Immature natural killer cell (primary cell): ENCODE measurements around the gene SLC39A5. TPM values are rescaled to one million over a fixed set of nuclear protein-coding genes. Genes with fewer than 3 reads are reported as not detected.
"Not testable (repeated sequence)": the region's sequence is repeated elsewhere in the genome, so short reads cannot be mapped to it uniquely, and the experiment has no call there.

Experiments
- DNase-seq, 3 donors: peaks; one replicate each; pipeline ENCODE4 v3.0.0; 2022; ENCODE audit warnings: mixed read lengths in 1 of 3
- H3K27ac Mint-ChIP-seq, 6 donors: one replicate each; pipeline ENCODE4 v1.8.0; 2020; ENCODE audit warnings: mixed read lengths in 6 of 6, mild to moderate bottlenecking in 5 of 6, inconsistent platforms in 4 of 6, moderate library complexity in 3 of 6
- H3K27me3 Mint-ChIP-seq, 3 donors: one replicate each; pipeline ENCODE4 v1.8.0; 2020 to 2021; ENCODE audit warnings: low read depth in 3 of 3, mild to moderate bottlenecking in 3 of 3, mixed read lengths in 3 of 3, moderate library complexity in 3 of 3, inconsistent platforms in 1 of 3
- H3K36me3 Mint-ChIP-seq, 3 donors: one replicate each; pipeline ENCODE4 v1.8.0; 2020; ENCODE audit warnings: mixed read lengths in 3 of 3, inconsistent platforms in 2 of 3, mild to moderate bottlenecking in 2 of 3
- H3K4me1 Mint-ChIP-seq, 2 donors: one replicate each; pipeline ENCODE4 v1.8.0; 2020; ENCODE audit warnings: inconsistent platforms in 2 of 2, mild to moderate bottlenecking in 2 of 2, mixed read lengths in 2 of 2, moderate library complexity in 1 of 2
- H3K4me3 Mint-ChIP-seq, 5 donors: one replicate each; pipeline ENCODE4 v1.8.0; 2020; ENCODE audit warnings: mild to moderate bottlenecking in 5 of 5, mixed read lengths in 5 of 5, inconsistent platforms in 3 of 5, moderate library complexity in 3 of 5
- H3K9me3 Mint-ChIP-seq, 6 donors: one replicate each; pipeline ENCODE4 v1.8.0; 2020; ENCODE audit warnings: mild to moderate bottlenecking in 6 of 6, mixed read lengths in 6 of 6, inconsistent platforms in 4 of 6, moderate library complexity in 3 of 6
- polyA plus RNA-seq, 3 donors: library from polyadenylated mRNA; unstranded; fragments of 300-500 nt; fragmentation: Illumina TruSeq; gene quantifications; one replicate each; pipeline ENCODE4 v1.2.3, GENCODE V29; 2021

Gene SLC39A5
- polyA plus RNA-seq, 3 donors from 2014 or later, result not detected

GRCh38 chr12:56282030-56282429, 52.2 kb downstream of the SLC39A5 start:
- Mint-ChIP-seq H3K9me3 (no peaks in the 10 kb centered on the region), H3K4me3 (no peak overlapping the region), H3K27ac (peak overlapping the region in 2 of 6 donors; percentile 3 to 49), H3K4me1 (peaks cover 4 to 6% of the 10 kb centered on the region in 2 donors), H3K36me3 (peaks cover 17 to 35% (median 23%) of the 10 kb centered on the region in 3 donors), H3K27me3 (peaks cover 0 to 4% (median 2%) of the 10 kb centered on the region in 3 donors)
- no peak for DNase-seq

GRCh38 chr12:56282579-56282978, 52.7 kb downstream of the SLC39A5 start:
- Mint-ChIP-seq H3K36me3 (peaks cover 17 to 35% (median 23%) of the 10 kb centered on the region in 3 donors), H3K27ac (peak overlapping the region in 1 of 6 donors; percentile 3)

GRCh38 chr12:56284263-56284662, 54.4 kb downstream of the SLC39A5 start:
- H3K36me3 Mint-ChIP-seq, result peaks cover 14 to 31% (median 19%) of the 10 kb centered on the region in 3 donors
- not testable (repeated sequence) for H3K4me3 Mint-ChIP-seq, H3K4me1 Mint-ChIP-seq, H3K27ac Mint-ChIP-seq, H3K9me3 Mint-ChIP-seq, DNase-seq, H3K27me3 Mint-ChIP-seq

More at GRCh38 chr12:56282579-56282978, 52.7 kb downstream of the SLC39A5 start:
- Mint-ChIP-seq H3K27me3 (peaks cover 0 to 4% (median 2%) of the 10 kb centered on the region in 3 donors), H3K4me1 (peaks cover 4 to 7% of the 10 kb centered on the region in 2 donors), H3K9me3 (no peaks in the 10 kb centered on the region), H3K4me3 (no peak overlapping the region)
- DNase-seq, result no peak

- Mint-ChIP-seq H3K27me3 (peaks cover 2 to 5% (median 3%) of the 10 kb centered on the region in 3 donors), H3K4me3 (no peak overlapping the region), H3K4me1 (peaks cover 6 to 16% of the 10 kb centered on the region in 2 donors), H3K36me3 (peaks cover 14 to 32% (median 14%) of the 10 kb centered on the region in 3 donors), H3K9me3 (no peaks in the 10 kb centered on the region), H3K27ac (peak overlapping the region in 1 of 6 donors; percentile 30)
- no peak for DNase-seq
Measured at GRCh38 chr12:56286044-56286830, 56.4 kb downstream of the SLC39A5 start.

Other genes starting within 250 kb of the SLC39A5 start
- gene SUOX, start 232.8 kb upstream of the SLC39A5 start, polyA plus RNA-seq, result 1 to 10 TPM; 3.5 to 5.9 (median 5.9) TPM
- 1 to 10 TPM in 1 of 3 donors, not detected in 2; 1.0 TPM for gene IKZF4, start 209.0 kb upstream of the SLC39A5 start, polyA plus RNA-seq
- gene RPS26, start 188.1 kb upstream of the SLC39A5 start, polyA plus RNA-seq, result 100 to 1,000 TPM; 294 to 705 (median 698) TPM
- not detected for gene ERBB3, start 149.9 kb upstream of the SLC39A5 start, polyA plus RNA-seq
- gene PA2G4, start 125.5 kb upstream of the SLC39A5 start, polyA plus RNA-seq, result 100 to 1,000 TPM; 192 to 222 (median 214) TPM
- 1,000 to 10,000 TPM; 2,591 to 7,233 (median 3,803) TPM for gene RPL41, start 113.4 kb upstream of the SLC39A5 start, polyA plus RNA-seq
- gene ZC3H10, start 111.8 kb upstream of the SLC39A5 start, polyA plus RNA-seq, result 1 to 10 TPM in 2 of 3 donors, under 1 TPM in 1; 0.86 to 4.2 (median 1.3) TPM
- 100 to 1,000 TPM; 217 to 502 (median 273) TPM for gene ESYT1, start 101.8 kb upstream of the SLC39A5 start, polyA plus RNA-seq
- 10 to 100 TPM in 1 of 3 donors, 1 to 10 TPM in 2; 1.5 to 12.9 (median 9.3) TPM for gene MYL6B, start 77.5 kb upstream of the SLC39A5 start, polyA plus RNA-seq
- 1,000 to 10,000 TPM; 2,998 to 5,712 (median 4,230) TPM for gene MYL6, start 71.7 kb upstream of the SLC39A5 start, polyA plus RNA-seq
- 100 to 1,000 TPM in 1 of 3 donors, 10 to 100 TPM in 2; 25.7 to 118 (median 43.7) TPM for gene SMARCC2, start 40.6 kb upstream of the SLC39A5 start, polyA plus RNA-seq
- 10 to 100 TPM; 49.0 to 55.1 (median 49.3) TPM for gene RNF41, start 8.1 kb upstream of the SLC39A5 start, polyA plus RNA-seq
- 1 to 10 TPM; 3.2 to 8.8 (median 6.8) TPM for gene NABP2, start 5.7 kb upstream of the SLC39A5 start, polyA plus RNA-seq
- gene ANKRD52, start 28.3 kb downstream of the SLC39A5 start, polyA plus RNA-seq, result 10 to 100 TPM in 1 of 3 donors, 1 to 10 TPM in 2; 3.2 to 23.3 (median 3.7) TPM
- gene COQ10A, start 36.9 kb downstream of the SLC39A5 start, polyA plus RNA-seq, result 10 to 100 TPM; 12.0 to 18.6 (median 18.3) TPM
- gene CS, start 70.3 kb downstream of the SLC39A5 start, polyA plus RNA-seq, result 10 to 100 TPM; 41.7 to 82.2 (median 67.3) TPM
- gene CNPY2, start 85.9 kb downstream of the SLC39A5 start, polyA plus RNA-seq, result 100 to 1,000 TPM; 201 to 232 (median 228) TPM
- 1 to 10 TPM; 4.6 to 9.4 (median 8.7) TPM for gene PAN2, start 103.9 kb downstream of the SLC39A5 start, polyA plus RNA-seq
- 1 to 10 TPM in 1 of 3 donors, under 1 TPM in 2; 0.21 to 1.5 (median 0.40) TPM for gene IL23A, start 108.8 kb downstream of the SLC39A5 start, polyA plus RNA-seq
- 10 to 100 TPM; 49.5 to 78.1 (median 61.4) TPM for gene STAT2, start 130.1 kb downstream of the SLC39A5 start, polyA plus RNA-seq
- gene APOF, start 132.8 kb downstream of the SLC39A5 start, polyA plus RNA-seq, result not detected
- 10 to 100 TPM in 1 of 3 donors, 1 to 10 TPM in 2; 3.5 to 11.3 (median 4.8) TPM for gene TIMELESS, start 219.4 kb downstream of the SLC39A5 start, polyA plus RNA-seq
- under 1 TPM in 2 of 3 donors, not detected in 1; 0.15 to 0.25 TPM for gene MIP, start 224.6 kb downstream of the SLC39A5 start, polyA plus RNA-seq
- gene SPRYD4, start 238.5 kb downstream of the SLC39A5 start, polyA plus RNA-seq, result 1 to 10 TPM in 2 of 3 donors, under 1 TPM in 1; 0.82 to 1.1 (median 1.1) TPM